ENCODE measurements around the gene KANSL2.

GRCh38 chr12:48678551-48679185, 3.4 kb downstream of the KANSL2 start:
- TF ChIP-seq CTCF (conservative IDR thresholded peaks at IDR 0.05; ENCODE audit: low read depth, low read length) = no peak
- TF ChIP-seq FOS (IDR thresholded peaks at IDR 0.05; ENCODE audit: low read depth, low read length) = no peak
- no peak for TF ChIP-seq USF2 (IDR thresholded peaks at IDR 0.05; ENCODE audit: low read depth, low read length)
- TF ChIP-seq MXI1 (IDR thresholded peaks at IDR 0.05; ENCODE audit: borderline replicate concordance, low read depth, low read length) = no peak
- TF ChIP-seq RCOR1 (IDR thresholded peaks at IDR 0.05; ENCODE audit: insufficient replicate concordance, low read length) = no peak
- TF ChIP-seq BHLHE40 (IDR thresholded peaks at IDR 0.05; ENCODE audit: low read depth, low read length) = no peak
- TF ChIP-seq POLR2A (IDR thresholded peaks at IDR 0.05; ENCODE audit: low read depth, low read length) = no peak

Measured in IMR-90 (cell line).